SU-DHL-6 (cell line): Measurements from ENCODE around the gene MRM2.

Experiments used
- H2AFZ ChIP-seq: fragments of 200-600 bp; sonication (generic); 2 replicates; pipeline ENCODE4 v1.6.1; 2014; ENCODE audit warnings: low read depth, mild to moderate bottlenecking, moderate library complexity, mixed read lengths, antibody characterized with exemption, low read length; ENCODE audit not compliant: severe bottlenecking
- H3F3A ChIP-seq: fragments of 200-600 bp; shearing (Covaris generic); 2 replicates; pipeline ENCODE4 v1.6.0; 2016; ENCODE audit warnings: antibody characterized with exemption, mild to moderate bottlenecking; ENCODE audit not compliant: insufficient read depth
- H3K27ac ChIP-seq: fragments of 200-600 bp; sonication (generic); 2 replicates; pipeline ENCODE4 v1.5.1; 2016; ENCODE audit warnings: low read depth, mild to moderate bottlenecking, low read length, moderate library complexity, mixed read lengths
- H3K27me3 ChIP-seq: fragments of 200-600 bp; sonication (generic), shearing (Covaris generic); 2 replicates; pipeline ENCODE4 v1.6.0; 2014; ENCODE audit warnings: mild to moderate bottlenecking, low read length
- H3K36me3 ChIP-seq: fragments of 200-600 bp; sonication (generic); 2 replicates; pipeline ENCODE4 v1.6.1; 2014; ENCODE audit warnings: mild to moderate bottlenecking, low read length, mixed read lengths
- H3K4me2 ChIP-seq: fragments of 300-600, 200-600 bp; shearing (Covaris generic), sonication (generic); 2 replicates; pipeline ENCODE4 v1.6.0; 2014; ENCODE audit warnings: low read length, low read depth, mild to moderate bottlenecking; ENCODE audit not compliant: poor library complexity, severe bottlenecking
- H3K4me3 ChIP-seq: fragments of 200-600 bp; sonication (generic); 2 replicates; pipeline ENCODE4 v1.5.1; 2014; ENCODE audit warnings: antibody characterized with exemption, low read length, mild to moderate bottlenecking, mixed read lengths; ENCODE audit not compliant: insufficient read depth, poor library complexity, severe bottlenecking
- H3K79me2 ChIP-seq: fragments of 200-600 bp; sonication (generic); 2 replicates; pipeline ENCODE4 v1.6.1; 2014; ENCODE audit warnings: mild to moderate bottlenecking, low read length, moderate library complexity; ENCODE audit not compliant: insufficient read depth
- H3K9ac ChIP-seq: fragments of 200-600 bp; sonication (generic); 2 replicates; pipeline ENCODE4 v1.7.0; 2014; ENCODE audit warnings: mild to moderate bottlenecking, low read length
- H3K9me2 ChIP-seq: fragments of 200-600 bp; sonication (generic); replicated peaks from 2 replicates; pipeline ENCODE4 v1.6.1; 2014; ENCODE audit warnings: low read length; ENCODE audit not compliant: insufficient read depth
- H3K9me3 ChIP-seq: fragments of 200-600 bp; sonication (generic); 2 replicates; pipeline ENCODE4 v1.6.1; 2014; ENCODE audit warnings: low read length, mixed read lengths; ENCODE audit not compliant: insufficient read depth
- H4K20me1 ChIP-seq: fragments of 200-600 bp; sonication (generic); 2 replicates; pipeline ENCODE4 v1.6.1; 2014; ENCODE audit warnings: low read depth, mild to moderate bottlenecking, antibody characterized with exemption, low read length, moderate library complexity, mixed read lengths
- CTCF ChIP-seq: fragments of 200-600 bp; sonication (generic); IDR thresholded peaks from one replicate; pipeline ENCODE4 v1.5.1; 2017; ENCODE audit warnings: antibody characterized with exemption, mild to moderate bottlenecking, low read length, moderate library complexity; ENCODE audit not compliant: insufficient read depth, poor library complexity, severe bottlenecking
- EZH2phosphoT487 ChIP-seq: fragments of 200-600 bp; sonication (generic), shearing (Covaris generic); conservative IDR thresholded peaks from 2 replicates; pipeline ENCODE4 v1.6.1; 2018; ENCODE audit warnings: mild to moderate bottlenecking, antibody characterized with exemption, low read length, moderate library complexity, mixed read lengths

Gene MRM2

DNA sequence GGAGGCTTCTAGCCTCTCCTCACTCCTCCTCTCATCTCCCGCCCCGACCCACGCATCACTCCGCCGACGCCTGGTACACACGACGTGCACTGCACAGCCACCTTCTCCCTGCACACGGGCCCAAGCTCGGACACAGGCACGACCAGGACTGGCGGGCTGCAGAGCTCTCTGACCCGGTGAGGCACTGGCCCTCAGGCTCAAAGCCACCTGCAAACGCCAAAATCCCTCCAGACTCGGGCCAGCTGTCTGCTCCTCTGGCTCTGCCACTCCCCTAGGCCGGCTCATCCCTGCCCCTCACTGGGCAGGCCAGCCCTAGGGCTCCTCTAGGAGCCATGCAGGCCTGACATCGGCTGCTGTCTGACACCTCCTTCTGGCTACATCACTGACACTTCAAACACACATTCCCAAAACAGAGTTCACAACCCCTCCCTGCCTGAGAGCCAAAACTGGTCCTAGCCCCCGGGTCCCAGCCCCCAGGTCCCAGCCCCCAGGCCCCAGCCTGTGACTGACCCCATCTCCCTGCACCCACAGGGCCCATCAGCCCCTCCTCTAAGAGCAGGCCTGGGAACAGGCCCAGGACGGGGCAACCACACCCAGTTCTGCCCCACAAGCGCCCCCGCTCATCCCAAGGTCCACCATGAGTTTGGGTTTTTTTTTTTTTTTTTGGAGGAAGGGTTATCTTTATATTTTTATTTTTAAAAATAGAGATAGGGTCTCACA is 44.4 kb downstream of the MRM2 start:
- Histone ChIP-seq H3K9me3 (peaks cover 6% of the 10 kb centered on the region; the same call in 1 of the 2 replicates), H3K4me3 (no peak overlapping the region), H3K79me2 (peaks cover 5% of the 10 kb centered on the region; the same call in 1 of the 2 replicates), H3K27ac (no peak overlapping the region), H3F3A (no peaks in the 10 kb centered on the region), H3K4me2 (no peak overlapping the region), H4K20me1 (no peaks in the 10 kb centered on the region), H3K27me3 (no peaks in the 10 kb centered on the region), H3K36me3 (peaks cover 17% of the 10 kb centered on the region), H3K9me2 (no peaks in the 10 kb centered on the region), H2AFZ (no peak overlapping the region), H3K9ac (no peak overlapping the region)
- no peak for TF ChIP-seq CTCF

DNA sequence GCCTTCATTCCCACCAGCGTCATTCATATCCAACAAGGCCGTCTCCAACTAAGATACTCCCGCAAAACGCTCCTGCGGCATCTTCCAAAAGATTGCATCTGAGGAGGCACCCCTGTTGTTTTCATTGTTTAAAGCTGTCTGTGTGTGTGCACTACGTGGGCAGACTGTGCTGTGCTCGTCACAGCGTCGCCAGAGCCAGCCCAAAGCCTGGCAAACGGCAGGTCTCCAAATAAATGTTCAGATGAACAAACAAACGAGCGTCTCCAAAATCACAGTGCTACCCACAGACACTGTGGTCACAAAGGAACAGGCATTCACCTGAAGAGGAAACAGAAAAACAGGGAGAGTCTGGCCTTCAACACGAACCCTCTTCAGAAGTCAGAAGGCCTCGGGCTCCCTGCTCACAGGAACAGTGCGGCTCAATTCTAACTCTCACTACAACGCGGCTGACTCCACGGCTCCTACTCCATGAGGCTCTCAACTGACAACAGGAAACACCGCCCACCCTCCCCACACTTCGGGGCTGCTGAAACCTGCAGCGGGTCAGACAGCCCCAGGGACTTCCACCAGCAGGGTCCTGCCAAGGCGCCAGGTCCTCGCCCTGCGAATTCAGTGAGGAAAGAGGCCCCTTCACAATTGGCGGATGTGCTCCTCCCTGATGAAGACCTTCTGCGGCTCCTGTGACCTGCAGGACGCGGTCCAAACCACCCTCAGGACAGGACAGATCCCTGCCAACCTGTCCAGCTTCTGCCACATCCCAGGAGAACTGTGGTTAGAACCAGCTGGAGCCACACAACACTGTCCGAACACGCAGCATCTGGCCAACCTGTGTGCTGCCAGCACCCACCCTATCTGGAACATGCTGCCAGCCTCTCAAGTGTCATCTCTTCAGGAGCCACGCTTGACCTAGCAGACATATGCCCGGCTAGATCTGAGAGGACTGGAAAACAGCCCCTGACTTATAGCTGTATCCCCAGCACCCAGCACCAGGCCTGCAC is 45.3 kb downstream of the MRM2 start:
- Histone ChIP-seq H3K27me3 (no peaks in the 10 kb centered on the region), H3K79me2 (peaks cover 5% of the 10 kb centered on the region; the same call in 1 of the 2 replicates), H3K9me2 (no peaks in the 10 kb centered on the region), H3K27ac (no peak overlapping the region), H3K36me3 (peaks cover 17% of the 10 kb centered on the region), H2AFZ (no peak overlapping the region), H3K9me3 (peaks cover 6% of the 10 kb centered on the region; the same call in 1 of the 2 replicates), H3K9ac (no peak overlapping the region), H3F3A (no peaks in the 10 kb centered on the region), H4K20me1 (no peaks in the 10 kb centered on the region), H3K4me2 (no peak overlapping the region), H3K4me3 (no peak overlapping the region)
- TF ChIP-seq EZH2phosphoT487 (no peak), CTCF (no peak)

GRCh38 chr7:2195400-2196246 is 46.4 kb downstream of the MRM2 start:
- no peak overlapping the region for H3K4me2 ChIP-seq
- no peak overlapping the region for H2AFZ ChIP-seq
- no peak overlapping the region for H3K9ac ChIP-seq
- TF ChIP-seq EZH2phosphoT487 = no peak
- TF ChIP-seq CTCF = no peak
- peaks cover 6% of the 10 kb centered on the region; the same call in 1 of the 2 replicates for H3K9me3 ChIP-seq
- peaks cover 17% of the 10 kb centered on the region for H3K36me3 ChIP-seq
- H3K27me3 ChIP-seq = no peaks in the 10 kb centered on the region
- no peak overlapping the region for H3K27ac ChIP-seq
- H3F3A ChIP-seq = no peaks in the 10 kb centered on the region
- no peaks in the 10 kb centered on the region for H3K9me2 ChIP-seq
- peaks cover 5% of the 10 kb centered on the region; the same call in 1 of the 2 replicates for H3K79me2 ChIP-seq
- no peak overlapping the region for H3K4me3 ChIP-seq
- H4K20me1 ChIP-seq = no peaks in the 10 kb centered on the region
